Ishikawa (cell line): ENCODE measurements around the gene TMEM132D.

Source experiments
- CEBPB ChIP-seq: IDR thresholded peaks from 2 replicates; pipeline ENCODE4 v1.6.1; 2012
- CREB1 ChIP-seq: IDR thresholded peaks from 2 replicates; pipeline ENCODE4 v1.6.1; 2012; ENCODE audit warnings: low read depth
- EGR1 ChIP-seq: IDR thresholded peaks from 2 replicates; pipeline ENCODE4 v1.6.1; 2012
- EP300 ChIP-seq: IDR thresholded peaks from 2 replicates; pipeline ENCODE4 v1.6.1; 2012; ENCODE audit warnings: borderline replicate concordance
- FOXM1 ChIP-seq: IDR thresholded peaks from 2 replicates; pipeline ENCODE4 v1.6.1; 2012; ENCODE audit warnings: low read depth, borderline replicate concordance
- NFIC ChIP-seq: IDR thresholded peaks from 2 replicates; pipeline ENCODE4 v1.6.1; 2012
- RAD21 ChIP-seq: IDR thresholded peaks from 2 replicates; pipeline ENCODE4 v1.6.1; 2012; ENCODE audit warnings: low read depth
- TAF1 ChIP-seq: IDR thresholded peaks from 2 replicates; pipeline ENCODE4 v1.6.1; 2012; ENCODE audit warnings: low read depth, mild to moderate bottlenecking
- TCF12 ChIP-seq: IDR thresholded peaks from 2 replicates; pipeline ENCODE4 v1.6.1; 2012; ENCODE audit warnings: low read depth
- TEAD4 ChIP-seq: IDR thresholded peaks from 2 replicates; pipeline ENCODE4 v1.6.1; 2012
- YY1 ChIP-seq: IDR thresholded peaks from 2 replicates; pipeline ENCODE4 v1.6.1; 2012; ENCODE audit warnings: low read depth
- ZBTB7A ChIP-seq: IDR thresholded peaks from 2 replicates; pipeline ENCODE4 v1.6.1; 2012; ENCODE audit warnings: low read depth
- TF ChIP-seq, protein P1 (sequence below): IDR thresholded peaks from 2 replicates; pipeline ENCODE4 v1.6.1; 2012
- TF ChIP-seq, protein P2 (sequence below): IDR thresholded peaks from 2 replicates; pipeline ENCODE4 v1.6.1; 2012
- TF ChIP-seq, protein P3 (sequence below): IDR thresholded peaks from 2 replicates; pipeline ENCODE4 v1.6.1; 2012; ENCODE audit warnings: low read depth, mild to moderate bottlenecking

TMEM132D gene

DNA sequence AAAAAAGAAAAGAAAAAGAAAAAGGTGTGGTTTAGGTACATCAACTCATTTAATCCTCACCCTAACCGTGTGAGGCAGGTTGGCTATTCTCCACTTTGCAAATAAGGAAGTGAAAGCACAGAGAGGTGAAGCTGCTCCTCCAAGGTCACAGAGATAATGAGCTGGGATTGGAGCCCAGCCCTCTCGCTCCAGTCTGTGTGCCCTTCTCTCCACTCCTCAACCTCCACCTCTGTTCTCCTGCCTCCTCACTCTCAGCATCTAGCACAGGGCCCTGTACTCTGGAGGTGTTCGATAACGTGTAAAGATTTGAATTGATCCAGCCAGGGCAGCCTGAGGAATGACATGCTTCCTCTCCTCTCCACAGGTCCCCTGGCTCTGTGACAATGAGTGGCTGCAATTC is 502.3 kb downstream of the TMEM132D start:
- TF ChIP-seq FOXM1 = no peak
- TF ChIP-seq NFIC = no peak
- no peak for TF ChIP-seq ZBTB7A
- no peak for TF ChIP-seq EGR1

DNA sequence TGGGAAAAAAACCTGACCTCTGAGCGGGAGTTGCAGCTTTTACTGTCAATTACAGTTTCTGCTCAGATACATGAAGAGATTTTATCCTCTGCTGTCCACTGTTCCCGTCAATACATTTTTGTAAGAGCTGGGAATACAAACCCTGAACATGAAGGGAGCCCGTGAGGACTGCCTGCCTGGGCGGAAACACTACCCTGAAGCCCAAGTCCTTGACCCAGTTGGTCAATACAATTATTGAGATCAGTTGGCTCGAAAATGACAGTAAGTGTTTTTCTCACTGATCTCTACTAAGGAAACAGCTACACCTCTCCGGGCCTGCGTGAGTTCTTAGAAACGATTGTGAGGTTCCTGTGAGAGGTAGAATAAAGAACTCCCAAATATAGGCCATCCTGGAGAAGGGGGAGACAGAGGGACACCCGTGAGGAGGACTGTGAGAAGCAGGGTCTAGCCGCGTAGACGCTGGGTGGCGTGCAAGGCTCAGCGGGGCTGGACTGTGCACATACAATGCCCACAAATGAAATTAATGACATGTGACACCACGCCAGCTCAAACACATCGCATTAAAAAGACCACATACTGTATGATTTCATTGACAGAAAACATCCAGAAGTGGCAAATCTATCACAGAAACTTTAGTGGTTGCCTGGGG is 509.5 kb downstream of the TMEM132D start:
- TF ChIP-seq TCF12 (no peak), RAD21 (no peak), NFIC (no peak), CEBPB (no peak), TEAD4 (no peak), EP300 (no peak), YY1 (no peak), EGR1 (no peak), FOXM1 (no peak), CREB1 (no peak), ZBTB7A (no peak)
- TF ChIP-seq, protein P1, sequence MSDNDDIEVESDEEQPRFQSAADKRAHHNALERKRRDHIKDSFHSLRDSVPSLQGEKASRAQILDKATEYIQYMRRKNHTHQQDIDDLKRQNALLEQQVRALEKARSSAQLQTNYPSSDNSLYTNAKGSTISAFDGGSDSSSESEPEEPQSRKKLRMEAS = no peak
- TF ChIP-seq, protein P2, sequence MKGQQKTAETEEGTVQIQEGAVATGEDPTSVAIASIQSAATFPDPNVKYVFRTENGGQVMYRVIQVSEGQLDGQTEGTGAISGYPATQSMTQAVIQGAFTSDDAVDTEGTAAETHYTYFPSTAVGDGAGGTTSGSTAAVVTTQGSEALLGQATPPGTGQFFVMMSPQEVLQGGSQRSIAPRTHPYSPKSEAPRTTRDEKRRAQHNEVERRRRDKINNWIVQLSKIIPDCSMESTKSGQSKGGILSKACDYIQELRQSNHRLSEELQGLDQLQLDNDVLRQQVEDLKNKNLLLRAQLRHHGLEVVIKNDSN = no peak
- TF ChIP-seq, protein P3, sequence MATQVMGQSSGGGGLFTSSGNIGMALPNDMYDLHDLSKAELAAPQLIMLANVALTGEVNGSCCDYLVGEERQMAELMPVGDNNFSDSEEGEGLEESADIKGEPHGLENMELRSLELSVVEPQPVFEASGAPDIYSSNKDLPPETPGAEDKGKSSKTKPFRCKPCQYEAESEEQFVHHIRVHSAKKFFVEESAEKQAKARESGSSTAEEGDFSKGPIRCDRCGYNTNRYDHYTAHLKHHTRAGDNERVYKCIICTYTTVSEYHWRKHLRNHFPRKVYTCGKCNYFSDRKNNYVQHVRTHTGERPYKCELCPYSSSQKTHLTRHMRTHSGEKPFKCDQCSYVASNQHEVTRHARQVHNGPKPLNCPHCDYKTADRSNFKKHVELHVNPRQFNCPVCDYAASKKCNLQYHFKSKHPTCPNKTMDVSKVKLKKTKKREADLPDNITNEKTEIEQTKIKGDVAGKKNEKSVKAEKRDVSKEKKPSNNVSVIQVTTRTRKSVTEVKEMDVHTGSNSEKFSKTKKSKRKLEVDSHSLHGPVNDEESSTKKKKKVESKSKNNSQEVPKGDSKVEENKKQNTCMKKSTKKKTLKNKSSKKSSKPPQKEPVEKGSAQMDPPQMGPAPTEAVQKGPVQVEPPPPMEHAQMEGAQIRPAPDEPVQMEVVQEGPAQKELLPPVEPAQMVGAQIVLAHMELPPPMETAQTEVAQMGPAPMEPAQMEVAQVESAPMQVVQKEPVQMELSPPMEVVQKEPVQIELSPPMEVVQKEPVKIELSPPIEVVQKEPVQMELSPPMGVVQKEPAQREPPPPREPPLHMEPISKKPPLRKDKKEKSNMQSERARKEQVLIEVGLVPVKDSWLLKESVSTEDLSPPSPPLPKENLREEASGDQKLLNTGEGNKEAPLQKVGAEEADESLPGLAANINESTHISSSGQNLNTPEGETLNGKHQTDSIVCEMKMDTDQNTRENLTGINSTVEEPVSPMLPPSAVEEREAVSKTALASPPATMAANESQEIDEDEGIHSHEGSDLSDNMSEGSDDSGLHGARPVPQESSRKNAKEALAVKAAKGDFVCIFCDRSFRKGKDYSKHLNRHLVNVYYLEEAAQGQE = no peak

DNA sequence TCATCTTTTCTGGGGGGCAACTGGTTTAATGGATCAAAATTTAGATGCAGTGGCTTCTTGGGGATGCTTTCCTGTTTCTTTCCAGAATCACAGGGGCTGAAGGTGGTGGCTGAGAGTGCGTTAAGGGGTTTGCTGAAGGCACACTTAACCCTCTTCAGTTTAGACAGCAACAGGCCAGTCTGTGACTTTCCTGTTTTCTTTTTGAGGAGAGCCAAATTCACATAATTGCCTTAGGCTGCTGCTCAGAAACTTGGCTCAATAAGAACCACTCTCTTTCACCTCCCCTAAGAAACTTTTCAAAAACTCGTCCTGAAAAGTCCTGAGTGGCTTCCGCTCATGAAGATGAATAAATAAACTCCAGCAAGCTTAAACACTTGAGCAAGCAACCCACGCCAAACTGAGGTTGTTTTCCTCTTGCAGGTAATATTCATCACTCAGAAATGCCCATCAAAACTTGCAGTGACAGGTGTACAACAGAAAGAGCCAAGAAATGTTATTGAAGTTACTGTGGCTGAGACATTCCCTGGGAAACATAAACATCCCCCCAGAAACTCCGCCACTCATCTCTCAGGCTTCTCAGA is 510.4 kb downstream of the TMEM132D start:
- TF ChIP-seq, protein P2 = no peak
- TF ChIP-seq, protein P3 = no peak
- no peak for TF ChIP-seq RAD21
- TF ChIP-seq, protein P1 = no peak
- TF ChIP-seq NFIC = no peak
- no peak for TF ChIP-seq CEBPB
- no peak for TF ChIP-seq EP300
- TF ChIP-seq TAF1 = no peak
- no peak for TF ChIP-seq FOXM1
- no peak for TF ChIP-seq CREB1

DNA sequence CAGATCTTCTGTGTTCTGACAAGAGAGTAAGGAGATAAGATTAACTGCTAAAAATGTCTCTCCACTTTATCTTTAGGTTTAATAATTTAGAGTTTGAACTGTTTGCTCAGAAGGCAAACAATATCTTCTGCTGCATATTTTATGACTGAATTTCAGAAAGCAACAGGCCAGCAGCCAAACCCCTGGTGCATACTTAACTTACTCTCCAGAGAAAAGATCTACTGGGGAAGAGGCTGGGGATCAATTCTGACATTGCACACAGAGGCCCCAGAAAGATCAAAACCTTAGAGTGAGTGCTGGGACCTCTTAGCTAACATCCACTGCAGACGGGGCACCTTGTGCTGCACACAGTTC is 518.2 kb downstream of the TMEM132D start:
- TF ChIP-seq EP300 (no peak), TCF12 (no peak), TAF1 (no peak), FOXM1 (no peak), TEAD4 (no peak), CEBPB (no peak), EGR1 (no peak), YY1 (no peak), ZBTB7A (no peak), RAD21 (no peak), CREB1 (no peak)
- TF ChIP-seq, protein P3 = no peak
- TF ChIP-seq, protein P1 = no peak
